Ammon's horn (tissue), 1 donor: ENCODE measurements around the gene PRDM15.

Source experiments
- DNase-seq: peaks from one replicate; pipeline ENCODE4 v3.0.0-alpha.2; 2016; ENCODE audit warnings: low spot score

PRDM15 gene

DNA sequence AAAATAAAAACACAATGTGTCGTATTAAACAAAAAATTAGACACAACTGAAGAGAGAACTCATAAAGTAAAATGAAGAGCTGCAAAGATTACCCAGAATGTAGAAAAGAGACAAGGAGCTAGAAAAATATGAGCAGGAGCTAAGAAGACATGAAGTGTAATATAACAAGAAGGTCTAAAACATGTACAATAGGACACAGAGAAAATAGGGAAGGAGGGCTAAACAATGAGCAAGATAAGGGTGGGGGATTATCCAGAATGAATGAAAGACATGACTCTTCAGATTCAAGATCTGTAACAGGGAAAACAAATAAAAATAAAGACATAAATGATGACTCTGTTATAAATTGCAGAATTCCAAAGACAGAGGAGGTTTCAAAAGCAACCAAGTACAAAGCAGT, 38.3 kb downstream of the PRDM15 start:
- no peak for DNase-seq

DNA sequence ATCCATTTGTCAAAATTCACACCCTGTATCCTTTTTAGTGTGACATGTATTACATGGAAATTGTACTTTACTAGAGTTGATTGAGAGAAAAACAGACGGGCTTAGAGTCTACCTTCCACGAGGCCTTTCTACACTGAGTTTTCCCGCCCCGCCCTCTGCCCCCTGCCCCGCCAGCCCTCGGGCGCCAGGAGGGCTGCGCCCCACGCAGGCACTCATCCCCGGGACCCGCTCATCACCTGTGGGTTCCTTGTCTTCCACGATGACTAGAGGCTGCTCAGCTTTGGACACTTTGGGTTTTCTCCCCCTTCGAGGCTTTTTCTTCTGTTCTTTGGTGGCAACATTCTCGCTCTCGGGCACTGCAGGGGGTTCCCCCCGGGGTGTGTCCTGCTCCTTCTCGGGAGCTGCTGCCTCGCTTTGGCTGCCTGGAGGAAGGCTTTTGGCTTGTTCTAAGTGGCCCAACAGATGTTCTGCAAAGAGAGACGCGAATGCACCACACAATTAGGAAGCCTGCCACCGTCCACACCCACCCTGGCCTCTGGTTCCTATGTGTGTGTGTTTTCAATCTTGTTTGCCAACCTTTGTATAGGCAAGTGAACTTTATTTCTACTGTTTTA, 39.6 kb downstream of the PRDM15 start:
- no peak for DNase-seq

- DNase-seq = no peak
Measured at GRCh38 chr21:41837756-41838297, 41.3 kb downstream of the PRDM15 start.

DNA sequence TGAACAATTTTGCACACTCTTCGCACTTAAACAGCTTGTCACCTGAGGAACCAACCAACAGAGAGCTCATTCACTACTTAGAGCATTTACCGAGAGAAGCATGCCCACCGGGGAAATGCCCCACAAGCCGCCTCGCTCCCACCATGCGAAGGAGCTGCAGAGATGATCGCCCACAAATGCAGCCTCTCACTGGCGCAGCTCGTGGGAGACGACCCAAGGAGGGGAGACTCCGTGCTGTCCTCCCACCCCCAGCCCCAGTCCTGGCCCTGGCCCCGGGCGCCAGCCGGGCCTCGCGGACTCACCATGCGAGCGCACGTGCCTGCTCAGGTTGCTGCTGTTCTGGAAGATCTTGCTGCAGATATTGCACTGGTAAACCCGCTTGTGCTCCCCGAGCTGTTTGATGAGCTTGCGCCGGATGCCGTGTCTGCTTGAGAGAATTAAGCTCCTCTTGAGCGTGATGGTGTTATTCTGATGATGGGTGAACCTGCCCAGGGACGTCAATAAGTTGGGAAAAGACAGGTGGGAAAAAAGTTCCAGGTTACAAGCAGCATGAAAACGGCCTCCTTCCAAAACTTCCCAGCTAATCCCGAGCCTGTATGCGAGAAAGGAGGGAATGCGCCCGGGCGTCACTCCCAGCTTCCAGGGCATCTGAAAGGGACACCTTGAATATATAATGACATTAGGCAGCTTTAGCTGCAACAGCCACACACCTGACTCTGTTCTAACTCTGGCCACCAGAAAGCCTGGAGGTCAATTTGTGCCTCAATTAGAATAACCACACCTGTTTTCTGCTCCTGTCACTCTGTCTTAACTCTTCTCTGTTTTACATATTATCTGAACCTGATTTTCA, 42.8 kb downstream of the PRDM15 start:
- no peak for DNase-seq

- no peak for DNase-seq
Measured at GRCh38 chr21:41835711-41836154, 43.4 kb downstream of the PRDM15 start.

DNA sequence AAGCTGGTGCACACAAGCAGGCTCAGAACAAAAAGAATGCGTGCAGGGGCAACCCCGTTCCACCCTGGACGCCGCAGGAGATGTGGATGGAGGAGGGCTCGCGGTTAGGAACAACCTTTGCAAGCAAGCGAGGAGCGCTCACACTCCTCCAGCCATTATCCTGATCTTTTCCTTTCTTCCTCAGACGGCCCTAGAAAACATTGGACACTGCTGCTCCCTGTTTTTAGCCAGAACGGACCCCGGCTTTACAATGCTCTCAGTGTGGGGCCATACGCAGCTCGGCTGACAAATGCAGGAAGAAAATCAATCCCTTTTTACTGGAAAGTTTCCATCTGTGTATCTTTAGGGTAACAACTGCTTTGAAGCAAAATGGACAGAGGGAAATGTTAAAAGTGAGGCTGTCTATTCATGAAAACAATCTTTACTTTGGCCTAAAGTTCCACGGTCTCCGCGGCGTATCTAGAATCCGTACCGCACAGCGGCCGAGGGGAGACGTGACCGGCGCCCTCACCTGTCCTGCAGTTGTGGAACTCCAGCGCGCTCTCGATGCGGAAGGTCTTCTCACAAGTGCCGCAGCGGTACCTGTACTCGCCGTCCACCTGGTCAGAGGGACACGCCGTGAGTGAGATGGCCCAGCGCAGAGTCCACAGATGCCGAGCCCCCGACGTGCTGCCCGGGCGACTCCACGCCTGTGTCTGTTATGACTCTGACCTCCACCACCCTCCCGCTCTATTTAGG, 44.0 kb downstream of the PRDM15 start:
- DNase-seq = no peak

- DNase-seq = no peak
Measured at GRCh38 chr21:41834252-41834925, 44.8 kb downstream of the PRDM15 start.

GRCh38 chr21:41833497-41834115, 45.5 kb downstream of the PRDM15 start:
- no peak for DNase-seq

DNA sequence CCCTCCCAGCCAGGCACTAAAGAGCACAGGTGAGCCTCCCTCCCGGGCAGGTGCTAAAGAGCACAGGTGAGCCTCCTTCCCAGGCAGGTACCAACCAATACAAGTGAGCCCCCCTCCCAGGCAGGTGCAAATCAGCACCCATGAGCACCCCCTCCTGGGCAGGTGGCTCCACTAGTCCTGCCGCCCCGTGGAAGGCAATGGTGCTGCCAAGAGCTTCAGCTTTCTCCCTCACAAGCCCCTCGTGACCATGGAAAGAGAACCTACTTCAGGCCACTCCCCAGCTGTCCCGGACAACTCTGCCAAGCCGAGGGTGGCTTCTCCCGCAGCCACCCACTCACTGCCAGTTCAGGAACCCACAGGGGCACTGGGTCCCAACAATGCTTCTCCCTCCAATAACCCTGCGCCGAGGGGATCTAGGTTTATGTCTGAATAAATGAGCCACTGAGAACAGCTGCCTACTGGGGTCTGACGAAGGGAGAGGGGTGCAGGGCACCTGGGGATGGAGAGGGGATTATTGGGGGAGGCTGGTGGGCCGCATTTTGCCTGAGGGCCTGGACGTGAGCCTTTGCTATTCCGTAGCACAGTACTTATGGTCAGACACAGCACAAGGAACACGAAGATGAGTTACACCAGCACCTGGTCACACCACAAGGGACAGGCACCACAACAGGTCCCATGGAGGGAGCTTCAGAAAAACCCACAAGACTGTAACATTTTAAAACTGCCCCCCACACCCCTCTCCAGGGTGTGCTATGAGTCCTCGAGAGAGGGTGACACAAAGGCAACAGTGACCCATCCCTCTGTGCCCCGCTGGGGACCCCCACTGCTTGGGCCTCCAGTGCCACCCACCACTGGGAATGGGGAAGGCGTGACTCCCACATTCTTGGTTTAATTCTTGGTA, 46.3 kb downstream of the PRDM15 start:
- DNase-seq = no peak

DNA sequence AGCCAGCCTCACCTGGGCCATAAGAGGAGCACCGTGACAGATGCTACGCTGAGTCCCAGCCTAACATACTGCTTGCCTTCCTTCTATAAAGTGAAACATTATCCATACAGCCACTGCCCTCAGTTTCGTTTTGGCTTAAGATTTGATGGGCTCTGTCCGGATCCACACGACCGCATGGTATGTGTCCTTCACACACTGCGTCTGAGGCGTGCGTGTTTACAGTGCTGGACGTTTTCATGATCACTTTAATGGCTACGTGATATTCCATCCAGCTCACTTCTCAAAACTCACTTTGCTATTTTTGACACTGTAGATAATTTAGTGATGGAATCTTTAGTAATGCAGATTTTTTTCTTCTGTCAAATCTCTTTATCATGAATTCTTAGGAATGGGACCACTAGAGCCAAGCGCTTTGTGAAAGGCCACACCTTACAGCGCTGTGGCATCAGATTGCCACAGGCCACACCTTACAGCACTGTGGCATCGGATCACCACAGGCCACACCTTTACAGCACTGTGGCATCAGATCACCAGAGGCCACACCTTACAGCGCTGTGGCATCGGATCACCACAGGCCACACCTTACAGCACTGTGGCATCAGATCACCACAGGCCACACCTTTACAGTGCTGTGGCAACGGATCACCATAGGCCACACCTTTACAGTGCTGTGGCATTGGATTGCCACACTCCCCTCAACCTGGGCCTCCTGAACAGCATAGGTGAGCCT, 47.1 kb downstream of the PRDM15 start:
- no peak for DNase-seq

DNA sequence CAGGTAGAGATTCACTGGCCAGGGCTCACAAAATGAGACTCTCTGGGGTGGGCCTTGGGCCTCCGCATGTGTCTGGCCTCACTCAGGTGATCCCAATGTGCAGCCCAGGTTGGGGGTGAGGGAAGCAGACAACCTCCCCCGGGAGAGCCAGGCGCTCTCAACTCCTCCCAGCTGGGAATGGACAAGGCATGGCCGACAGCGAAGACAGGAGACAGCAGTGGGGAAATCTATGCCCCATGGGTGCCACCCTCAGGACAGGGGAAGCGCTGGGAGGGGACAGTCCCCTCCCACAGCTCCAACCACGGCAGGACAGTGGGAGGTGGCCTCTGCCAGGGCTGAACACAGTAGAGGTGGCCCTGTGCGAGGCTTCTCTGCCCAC, 47.7 kb downstream of the PRDM15 start:
- DNase-seq = no peak

DNA sequence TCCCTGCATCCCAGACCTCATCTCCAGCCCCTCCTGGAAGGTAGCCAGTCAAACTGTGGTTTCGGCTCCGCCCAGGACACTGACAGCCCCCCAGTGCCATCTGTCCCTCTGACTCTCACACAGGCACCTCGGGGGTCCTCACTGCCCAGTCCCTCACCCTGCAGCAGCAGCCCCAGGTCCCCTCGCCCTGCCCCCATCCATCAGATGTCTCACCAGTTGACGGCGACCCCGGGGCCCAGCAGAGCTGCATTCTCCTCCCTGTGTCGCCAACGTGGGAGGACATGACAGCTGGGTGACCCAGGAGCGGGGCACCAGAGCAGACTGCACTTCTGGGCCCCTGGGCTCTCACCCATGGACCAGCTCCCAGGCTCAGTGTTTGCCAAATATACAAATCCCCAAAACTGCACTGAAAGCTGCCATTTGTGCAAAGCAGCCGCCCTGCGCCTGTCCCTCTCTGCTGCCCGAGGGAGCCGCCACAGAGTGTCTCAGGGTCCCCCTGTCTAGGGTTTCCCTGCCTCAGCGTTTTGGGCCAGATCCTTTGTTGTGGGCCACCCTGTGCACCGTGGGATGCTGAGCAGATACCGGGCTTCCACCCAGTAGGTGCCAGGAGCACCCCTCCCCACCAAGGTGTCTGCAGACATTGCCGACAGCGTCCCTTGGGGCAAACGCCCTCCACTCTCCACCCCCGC, 48.2 kb downstream of the PRDM15 start:
- DNase-seq = no peak

DNA sequence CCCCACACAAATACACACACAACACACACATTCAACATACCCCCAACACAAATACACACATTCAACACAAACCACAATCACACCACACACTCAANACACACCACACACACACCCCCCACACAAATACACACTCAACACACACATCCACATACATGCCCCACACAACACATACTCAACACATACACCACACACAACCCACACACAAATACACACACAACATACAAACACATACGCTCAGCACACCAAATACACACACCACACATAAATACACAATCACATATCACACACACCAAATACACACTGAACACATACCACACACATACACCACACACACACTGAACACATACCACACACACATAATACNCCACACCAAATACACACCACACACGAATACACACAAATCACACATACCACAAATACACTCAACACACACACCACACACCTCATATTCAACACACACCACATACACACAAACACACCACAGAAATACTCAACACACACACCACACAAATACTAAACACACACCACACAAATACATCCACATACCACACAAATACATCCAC, 48.9 kb downstream of the PRDM15 start:
- no peak for DNase-seq

GRCh38 chr21:41828884-41829360, 50.2 kb downstream of the PRDM15 start:
- DNase-seq = no peak

GRCh38 chr21:41827951-41828883, 50.9 kb downstream of the PRDM15 start:
- no peak for DNase-seq

DNA sequence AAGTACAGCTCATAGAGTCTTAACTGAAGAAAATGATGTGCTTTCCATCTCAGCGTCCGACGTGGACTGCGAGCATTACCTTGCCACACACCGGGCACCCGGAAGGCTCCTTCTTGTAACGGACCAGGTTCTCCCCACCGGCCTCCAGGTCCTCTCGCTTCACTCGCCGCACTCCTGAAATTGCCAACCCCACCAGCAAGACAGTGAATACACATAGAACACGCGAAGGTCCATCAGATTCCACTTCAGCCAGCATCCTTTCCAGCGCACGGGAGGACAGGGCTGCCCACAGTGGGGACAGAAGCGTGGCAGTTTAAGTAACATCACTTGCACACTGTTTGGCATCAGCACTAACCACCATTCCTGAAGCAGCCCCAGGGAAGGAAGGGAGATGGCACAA, 53.3 kb downstream of the PRDM15 start:
- no peak for DNase-seq

- no peak for DNase-seq
Measured at GRCh38 chr21:41825216-41825615, 53.9 kb downstream of the PRDM15 start.
